ENCODE data around the gene HLA-DPB1.

The HLA-DPB1 gene

GRCh38 chr6:33075208-33075567 lies 602 bp upstream of the HLA-DPB1 start:
- Histone ChIP-seq H3K9me3 (replicated peaks; ENCODE audit: insufficient read depth, low read length) (no peaks in the 10 kb centered on the region), H3K79me2 (ENCODE audit: low read length) (no peaks in the 10 kb centered on the region), H3F3A (ENCODE audit: insufficient read depth, low read length) (no peaks in the 10 kb centered on the region), H2AFZ (ENCODE audit: low read length) (peak overlapping the region; percentile 63), H3K9ac (ENCODE audit: low read length) (no peak overlapping the region), H3K27me3 (replicated peaks; ENCODE audit: insufficient read depth, low read length) (no peaks in the 10 kb centered on the region), H3K9me2 (replicated peaks; ENCODE audit: insufficient read depth, low read length) (no peaks in the 10 kb centered on the region), H3K4me1 (ENCODE audit: low read length) (peaks cover 18% of the 10 kb centered on the region), H3K4me3 (ENCODE audit: low read length) (peak overlapping the region; percentile 67; the same call in 1 of the 2 replicates), H3K4me2 (ENCODE audit: low read depth, low read length) (peak overlapping the region; percentile 86), H3K27ac (ENCODE audit: low read length) (peak overlapping the region; percentile 17; the same call in 1 of the 2 replicates), H4K20me1 (ENCODE audit: insufficient read depth, low read length) (no peaks in the 10 kb centered on the region), H3K36me3 (replicated peaks; ENCODE audit: insufficient read depth, low read length) (no peaks in the 10 kb centered on the region)
- DNase-seq = no peak
- no peak for TF ChIP-seq CTCF (IDR thresholded peaks at IDR 0.05; ENCODE audit: low read length)
- TF ChIP-seq EZH2 (optimal IDR thresholded peaks at IDR 0.05; ENCODE audit: low read depth, low read length) = no peak
- TF ChIP-seq EZH2phosphoT487 (IDR thresholded peaks at IDR 0.05; ENCODE audit: low read length) = no peak

- H3K79me2 ChIP-seq (ENCODE audit: low read length) = no peaks in the 10 kb centered on the region
- peak overlapping the region; percentile 55; the same call in 1 of the 2 replicates for H3K9ac ChIP-seq (ENCODE audit: low read length)
- DNase-seq = no peak
- no peaks in the 10 kb centered on the region for H3F3A ChIP-seq (ENCODE audit: insufficient read depth, low read length)
- no peaks in the 10 kb centered on the region for H3K36me3 ChIP-seq (replicated peaks; ENCODE audit: insufficient read depth, low read length)
- peaks cover 18% of the 10 kb centered on the region for H3K4me1 ChIP-seq (ENCODE audit: low read length)
- no peaks in the 10 kb centered on the region for H4K20me1 ChIP-seq (ENCODE audit: insufficient read depth, low read length)
- H2AFZ ChIP-seq (ENCODE audit: low read length) = peak overlapping the region; percentile 93
- peak overlapping the region; percentile 67 for H3K4me3 ChIP-seq (ENCODE audit: low read length)
- H3K27ac ChIP-seq (ENCODE audit: low read length) = no peak overlapping the region
- H3K27me3 ChIP-seq (replicated peaks; ENCODE audit: insufficient read depth, low read length) = no peaks in the 10 kb centered on the region
- H3K9me2 ChIP-seq (replicated peaks; ENCODE audit: insufficient read depth, low read length) = no peaks in the 10 kb centered on the region
- TF ChIP-seq EZH2 (optimal IDR thresholded peaks at IDR 0.05; ENCODE audit: low read depth, low read length) = no peak
- TF ChIP-seq CTCF (IDR thresholded peaks at IDR 0.05; ENCODE audit: low read length) = no peak
- no peak for TF ChIP-seq EZH2phosphoT487 (IDR thresholded peaks at IDR 0.05; ENCODE audit: low read length)
- H3K9me3 ChIP-seq (replicated peaks; ENCODE audit: insufficient read depth, low read length) = no peaks in the 10 kb centered on the region
- peak overlapping the region; percentile 86 for H3K4me2 ChIP-seq (ENCODE audit: low read depth, low read length)
Observed at GRCh38 chr6:33076406-33076934, 680 bp downstream of the HLA-DPB1 start.

- H3K9me2 ChIP-seq (replicated peaks; ENCODE audit: insufficient read depth, low read length) = no peaks in the 10 kb centered on the region
- H3K4me1 ChIP-seq (ENCODE audit: low read length) = peaks cover 12% of the 10 kb centered on the region
- H3K9me3 ChIP-seq (replicated peaks; ENCODE audit: insufficient read depth, low read length) = no peaks in the 10 kb centered on the region
- H2AFZ ChIP-seq (ENCODE audit: low read length) = no peak overlapping the region
- no peaks in the 10 kb centered on the region for H4K20me1 ChIP-seq (ENCODE audit: insufficient read depth, low read length)
- H3K79me2 ChIP-seq (ENCODE audit: low read length) = no peaks in the 10 kb centered on the region
- no peaks in the 10 kb centered on the region for H3K27me3 ChIP-seq (replicated peaks; ENCODE audit: insufficient read depth, low read length)
- H3K9ac ChIP-seq (ENCODE audit: low read length) = no peak overlapping the region
- H3F3A ChIP-seq (ENCODE audit: insufficient read depth, low read length) = no peaks in the 10 kb centered on the region
- no peak for TF ChIP-seq CTCF (IDR thresholded peaks at IDR 0.05; ENCODE audit: low read length)
- no peak for TF ChIP-seq EZH2 (optimal IDR thresholded peaks at IDR 0.05; ENCODE audit: low read depth, low read length)
- no peak for TF ChIP-seq EZH2phosphoT487 (IDR thresholded peaks at IDR 0.05; ENCODE audit: low read length)
- no peak overlapping the region for H3K27ac ChIP-seq (ENCODE audit: low read length)
- H3K36me3 ChIP-seq (replicated peaks; ENCODE audit: insufficient read depth, low read length) = no peaks in the 10 kb centered on the region
- H3K4me3 ChIP-seq (ENCODE audit: low read length) = no peak overlapping the region
- no peak overlapping the region for H3K4me2 ChIP-seq (ENCODE audit: low read depth, low read length)
- no peak for DNase-seq
Observed at GRCh38 chr6:33077908-33078307, 2.1 kb downstream of the HLA-DPB1 start.
